Measurements from ENCODE around the gene ROMO1. TPM values are rescaled to one million over a fixed set of nuclear protein-coding genes. Genes with fewer than 3 reads are reported as not detected.
"Not testable (repeated sequence)": the region's sequence is repeated elsewhere in the genome, so short reads cannot be mapped to it uniquely, and the experiment has no call there.

Gene ROMO1
- polyA plus RNA-seq, 10 donors = 45.8 to 96.6 (median 63.3) TPM

DNA sequence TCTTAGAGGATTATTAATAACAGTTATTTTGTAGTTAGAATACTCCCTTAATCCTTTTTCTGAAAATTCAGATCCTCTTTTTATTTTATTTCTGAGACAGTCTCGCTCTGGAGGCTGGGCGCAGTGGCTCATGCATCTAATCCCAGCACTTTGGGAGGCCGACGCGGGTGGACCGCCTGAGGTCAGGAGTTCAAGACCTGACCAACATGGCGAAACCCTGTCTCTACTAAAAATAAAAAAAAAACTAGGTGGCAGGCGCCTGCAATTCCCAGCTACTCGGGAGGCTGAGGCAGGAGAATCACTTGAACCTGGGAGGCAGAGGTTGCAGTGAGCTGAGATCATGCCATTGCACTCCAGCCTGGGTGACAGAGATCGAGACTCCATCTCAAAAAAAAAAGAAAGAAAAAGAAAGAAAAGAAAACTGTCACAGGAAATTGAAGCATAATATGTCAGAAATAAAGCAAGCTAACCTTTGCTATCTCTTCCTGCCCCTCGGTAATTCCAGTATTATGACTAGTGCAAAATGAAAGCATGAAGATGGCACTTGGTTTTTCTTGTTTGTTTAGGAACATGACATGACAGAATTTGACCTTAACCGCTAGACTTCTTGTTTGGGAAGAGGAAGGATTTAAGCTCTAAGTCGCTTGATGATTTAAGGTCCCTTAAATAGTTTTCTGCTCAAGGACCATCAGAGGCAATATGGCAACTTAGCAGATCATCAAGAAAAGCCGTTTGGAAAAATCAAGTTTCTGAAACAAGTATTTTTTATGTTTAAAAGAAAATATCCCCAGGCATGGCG lies 44.7 kb downstream of the ROMO1 start:
- peak in 1 of 3 donors; percentile 14 for DNase-seq

- DNase-seq = not testable (repeated sequence)
These were observed 45.3 kb downstream of the ROMO1 start for GRCh38 chr20:35744492-35744841.

Other genes starting within 250 kb of the ROMO1 start
- 10 to 100 TPM; 21.7 to 35.4 (median 30.2) TPM for gene CEP250, start 243.8 kb upstream of the ROMO1 start, polyA plus RNA-seq (ENCODE audit: insufficient read length in 10 of 10)
- gene C20orf173, start 169.8 kb upstream of the ROMO1 start, polyA plus RNA-seq (ENCODE audit: insufficient read length in 10 of 10) = not detected
- gene ERGIC3, start 157.3 kb upstream of the ROMO1 start, polyA plus RNA-seq (ENCODE audit: insufficient read length in 10 of 10) = 100 to 1,000 TPM; 187 to 227 (median 216) TPM
- gene SPAG4, start 83.6 kb upstream of the ROMO1 start, polyA plus RNA-seq (ENCODE audit: insufficient read length in 10 of 10) = 1 to 10 TPM; 1.2 to 6.9 (median 2.1) TPM
- 100 to 1,000 TPM in 7 of 10 donors, 10 to 100 TPM in 3; 82.4 to 165 (median 131) TPM for gene CPNE1, start 34.5 kb upstream of the ROMO1 start, polyA plus RNA-seq (ENCODE audit: insufficient read length in 10 of 10)
- gene RBM12, start 34.5 kb upstream of the ROMO1 start, polyA plus RNA-seq (ENCODE audit: insufficient read length in 10 of 10) = 10 to 100 TPM; 42.0 to 60.9 (median 54.5) TPM
- 10 to 100 TPM; 12.6 to 16.9 (median 14.4) TPM for gene NFS1, start 53 bp upstream of the ROMO1 start, polyA plus RNA-seq (ENCODE audit: insufficient read length in 10 of 10)
- gene RBM39, start 42.9 kb downstream of the ROMO1 start, polyA plus RNA-seq (ENCODE audit: insufficient read length in 10 of 10) = 100 to 1,000 TPM; 205 to 339 (median 281) TPM
- gene PHF20, start 72.6 kb downstream of the ROMO1 start, polyA plus RNA-seq (ENCODE audit: insufficient read length in 10 of 10) = 10 to 100 TPM; 22.8 to 35.7 (median 29.3) TPM

All from muscle of back (tissue), 11 donors.